GM21381 (cell line): ENCODE results near the gene MKNK2.

Experiments used
- ATAC-seq: cut with Tn5 transposase; IDR thresholded peaks from one replicate; pipeline ENCODE4 v1.9.1; 2021; ENCODE audit warnings: mild to moderate bottlenecking, moderate library complexity; ENCODE audit not compliant: unreplicated experiment

Gene MKNK2

GRCh38 chr19:2058570-2059421 is 7.8 kb upstream of the MKNK2 start:
- ATAC-seq: no peak

GRCh38 chr19:2057484-2058469 is 6.7 kb upstream of the MKNK2 start:
- no peak for ATAC-seq

- no peak for ATAC-seq
These were observed 5.8 kb upstream of the MKNK2 start for GRCh38 chr19:2056837-2057192.

GRCh38 chr19:2055931-2056836 is 5.1 kb upstream of the MKNK2 start:
- no peak for ATAC-seq

- ATAC-seq: no peak
These were observed 3.7 kb upstream of the MKNK2 start for GRCh38 chr19:2054763-2055162.

- ATAC-seq: no peak
These were observed 2.8 kb upstream of the MKNK2 start for GRCh38 chr19:2053601-2054389.

GRCh38 chr19:2051773-2052704 is 995 bp upstream of the MKNK2 start:
- no peak for ATAC-seq

GRCh38 chr19:2050349-2050990 is 574 bp downstream of the MKNK2 start:
- peak; percentile 5 for ATAC-seq

GRCh38 chr19:2049741-2050348 is 1.2 kb downstream of the MKNK2 start:
- ATAC-seq: no peak

GRCh38 chr19:2048959-2049740 is 1.9 kb downstream of the MKNK2 start:
- no peak for ATAC-seq

- no peak for ATAC-seq
These were observed 2.7 kb downstream of the MKNK2 start for GRCh38 chr19:2048104-2048958.

GRCh38 chr19:2047449-2048103 is 3.5 kb downstream of the MKNK2 start:
- no peak for ATAC-seq

GRCh38 chr19:2047076-2047448 is 4.0 kb downstream of the MKNK2 start:
- no peak for ATAC-seq

GRCh38 chr19:2046046-2046907 is 4.8 kb downstream of the MKNK2 start:
- ATAC-seq: no peak

GRCh38 chr19:2045501-2046045 is 5.5 kb downstream of the MKNK2 start:
- no peak for ATAC-seq
